Urinary bladder (tissue), 4 donors: Measurements from ENCODE around the gene SLC38A1. TPM values are rescaled to one million over a fixed set of nuclear protein-coding genes. Genes with fewer than 3 reads are reported as not detected.
"Not testable (repeated sequence)": the region's sequence is repeated elsewhere in the genome, so short reads cannot be mapped to it uniquely, and the experiment has no call there.

ENCODE experiments used
- DNase-seq: peaks from one replicate; pipeline ENCODE4 v3.0.0-alpha.2; 2015; ENCODE audit errors: extremely low spot score
- H3K27ac ChIP-seq: one replicate; pipeline ENCODE4 v1.5.1; 2013; ENCODE audit warnings: low read depth, mild to moderate bottlenecking, moderate library complexity
- H3K36me3 ChIP-seq: one replicate; pipeline ENCODE4 v1.6.1; 2013; ENCODE audit warnings: mild to moderate bottlenecking, moderate library complexity; ENCODE audit not compliant: insufficient read depth
- H3K4me1 ChIP-seq: one replicate; pipeline ENCODE4 v1.6.1; 2013; ENCODE audit warnings: mild to moderate bottlenecking, moderate library complexity; ENCODE audit not compliant: insufficient read depth
- H3K4me3 ChIP-seq: one replicate; pipeline ENCODE4 v1.5.1; 2013; ENCODE audit warnings: low read depth, low read length
- WGBS: extraction: QIAGEN DNeasy Blood & Tissue Kit; methylation state at CpG from one replicate; pipeline ENCODE4 v1.1.7; 2013; 5-methylcytosine and 5-hydroxymethylcytosine counted together
- polyA plus RNA-seq: library from polyadenylated mRNA; stranded (reverse); fragments of 200-250 nt; gene quantifications from one replicate; pipeline ENCODE4 v1.2.3, GENCODE V29; 2013
- total RNA-seq: library from RNA; depleted of rRNA; stranded (reverse); fragments of >200 nt; gene quantifications from one replicate; pipeline ENCODE4 v1.2.3, GENCODE V29; 2014
- donor health status: healthy with polysubstance abuse.
- donor health status: healthy.

Gene SLC38A1
- total and polyA plus RNA-seq, 2 donors: 15.1 to 81.7 TPM

DNA sequence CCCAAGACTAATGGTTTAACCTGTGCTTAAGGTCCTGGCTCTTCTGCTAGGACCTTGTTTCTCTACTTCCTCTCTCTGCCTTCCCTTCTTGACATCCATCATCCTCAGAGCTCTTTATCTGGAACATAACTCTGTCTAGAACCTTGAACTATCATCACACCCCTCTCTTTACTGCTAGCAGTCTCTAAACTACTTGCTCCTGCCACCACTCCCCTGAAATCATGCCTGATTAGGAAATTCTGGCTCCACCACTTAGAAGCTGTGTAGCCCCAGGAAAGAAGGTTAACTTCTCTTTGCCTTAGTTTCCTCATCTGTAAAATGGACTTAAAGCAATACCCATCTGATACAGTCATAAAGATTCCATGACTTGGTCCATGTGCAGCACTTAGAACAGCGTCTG, 9.1 kb downstream of the SLC38A1 start:
- Histone ChIP-seq H3K36me3 (no peaks in the 10 kb centered on the region), H3K27ac (no peak overlapping the region), H3K4me3 (no peak overlapping the region), H3K4me1 (no peaks in the 10 kb centered on the region)
- no peak for DNase-seq
- WGBS: 59% methylated on average over 1 of the region's 1 CpG

DNA sequence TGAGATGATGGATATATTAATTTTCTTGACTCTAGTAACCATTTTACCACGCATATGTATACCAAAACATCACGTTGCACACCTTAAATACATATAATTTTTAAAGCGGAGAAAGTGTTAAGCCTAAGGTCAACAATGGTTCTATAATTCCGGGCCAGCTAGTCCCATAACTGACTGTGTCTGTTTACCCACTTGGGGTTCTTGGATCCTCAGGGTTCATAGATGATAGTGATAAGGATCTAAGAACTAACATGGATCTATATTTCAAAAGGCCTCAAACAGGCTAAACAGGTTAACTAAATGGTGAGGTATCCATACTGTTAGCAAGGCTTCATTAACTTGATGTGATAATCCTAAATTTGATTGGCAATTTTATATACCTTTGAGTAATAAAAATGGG, 9.8 kb downstream of the SLC38A1 start:
- H3K4me1 ChIP-seq: no peaks in the 10 kb centered on the region

DNA sequence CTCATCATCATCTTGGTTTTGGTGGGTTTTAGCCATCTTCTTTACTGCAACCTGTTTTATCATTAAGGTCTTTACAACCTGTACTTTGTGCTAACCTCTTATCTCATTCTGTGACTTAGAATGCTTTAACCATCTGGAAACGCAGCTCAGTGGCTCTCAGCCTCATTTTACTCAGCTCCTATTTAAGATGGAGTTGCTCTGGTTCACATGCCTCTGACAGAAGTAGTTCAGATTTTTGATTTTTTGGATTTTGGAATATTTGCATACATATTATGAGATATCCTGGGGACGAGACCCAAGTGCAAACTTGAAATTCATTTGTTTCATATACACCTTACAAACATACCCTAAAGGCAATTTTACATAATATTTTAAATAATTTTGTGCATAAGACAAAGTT, 10.7 kb downstream of the SLC38A1 start:
- no peak overlapping the region for H3K4me3 ChIP-seq
- H3K36me3 ChIP-seq: no peaks in the 10 kb centered on the region
- 86% methylated on average over 2 of the region's 2 CpGs for WGBS
- DNase-seq: no peak
- no peak overlapping the region for H3K27ac ChIP-seq
- no peaks in the 10 kb centered on the region for H3K4me1 ChIP-seq

More for the DNA sequence above, 9.8 kb downstream of the SLC38A1 start:
- Histone ChIP-seq H3K4me3 (no peak overlapping the region), H3K27ac (no peak overlapping the region), H3K36me3 (no peaks in the 10 kb centered on the region)
- WGBS: 90% methylated on average over 4 of the region's 4 CpGs
- DNase-seq: no peak

DNA sequence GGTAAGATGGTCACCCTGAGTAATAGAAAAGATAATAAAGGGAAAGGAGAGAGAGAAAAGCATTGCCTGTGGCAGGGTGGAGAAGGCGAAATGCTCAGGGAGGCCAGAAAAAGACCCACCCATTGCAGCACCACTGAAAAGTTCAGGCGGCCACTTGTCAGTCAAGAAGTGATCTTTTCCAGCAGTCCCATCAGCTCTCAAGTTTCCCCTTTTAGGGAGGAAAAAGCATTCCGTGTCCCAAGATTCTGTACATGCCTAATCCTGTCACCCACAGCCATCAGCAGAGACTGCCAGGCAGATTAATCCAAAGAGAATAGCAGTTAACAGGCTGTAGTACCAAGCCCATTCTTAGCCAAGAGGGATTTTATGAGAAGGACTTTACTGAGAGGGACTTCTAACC, 11.9 kb downstream of the SLC38A1 start:
- no peak for DNase-seq
- no peak overlapping the region for H3K4me3 ChIP-seq
- no peaks in the 10 kb centered on the region for H3K36me3 ChIP-seq
- no peaks in the 10 kb centered on the region for H3K4me1 ChIP-seq
- no peak overlapping the region for H3K27ac ChIP-seq
- WGBS: 77% methylated on average over 3 of the region's 3 CpGs

DNA sequence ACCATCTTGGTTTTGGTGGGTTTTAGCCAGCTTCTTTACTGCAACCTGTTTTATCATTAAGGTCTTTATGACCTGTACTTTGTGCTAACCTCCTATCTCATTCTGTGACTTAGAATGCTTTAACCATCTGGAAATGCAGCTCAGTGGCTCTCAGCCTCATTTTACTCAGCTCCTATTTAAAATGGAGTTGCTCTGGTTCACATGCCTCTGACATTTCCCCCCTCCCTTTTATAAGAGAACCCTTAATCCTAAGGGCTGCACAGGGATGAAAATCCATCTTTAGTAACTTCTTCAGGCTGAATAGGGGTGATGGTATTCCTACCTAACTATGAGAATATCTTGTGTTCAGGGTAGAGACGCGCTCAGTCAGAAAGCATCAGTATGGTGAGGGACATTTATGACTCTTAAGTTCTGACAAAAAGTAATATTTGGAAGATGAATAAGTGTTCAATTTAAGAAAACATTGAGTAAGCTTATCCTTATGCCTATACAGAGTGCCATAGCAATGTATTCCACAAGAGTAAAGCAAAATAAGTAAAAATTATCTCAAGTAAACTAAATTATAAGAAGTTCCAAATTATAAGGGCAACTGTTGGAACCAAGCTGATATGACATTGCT, 15.2 kb downstream of the SLC38A1 start:
- no peak for DNase-seq
- Histone ChIP-seq H3K4me1 (no peaks in the 10 kb centered on the region), H3K36me3 (no peaks in the 10 kb centered on the region), H3K4me3 (no peak overlapping the region), H3K27ac (no peak overlapping the region)
- WGBS: 99% methylated on average over 2 of the region's 2 CpGs

DNA sequence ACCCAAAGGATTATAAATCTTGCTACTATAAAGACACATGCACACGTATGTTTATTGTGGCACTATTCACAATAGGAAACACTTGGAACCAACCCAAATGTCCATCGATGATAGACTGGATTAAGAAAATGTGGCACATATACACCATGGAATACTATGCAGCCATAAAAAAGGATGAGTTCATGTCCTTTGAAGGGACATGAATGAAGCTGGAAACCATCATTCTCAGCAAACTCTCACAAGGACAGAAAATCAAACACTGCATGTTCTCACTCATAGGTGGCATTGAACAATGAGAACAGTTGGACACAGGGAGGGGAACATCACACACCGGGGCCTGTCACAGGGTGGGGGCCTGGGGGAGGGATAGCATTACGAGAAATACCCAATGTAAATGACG, 16.8 kb downstream of the SLC38A1 start:
- WGBS: 95% methylated on average over 5 of the region's 5 CpGs

DNA sequence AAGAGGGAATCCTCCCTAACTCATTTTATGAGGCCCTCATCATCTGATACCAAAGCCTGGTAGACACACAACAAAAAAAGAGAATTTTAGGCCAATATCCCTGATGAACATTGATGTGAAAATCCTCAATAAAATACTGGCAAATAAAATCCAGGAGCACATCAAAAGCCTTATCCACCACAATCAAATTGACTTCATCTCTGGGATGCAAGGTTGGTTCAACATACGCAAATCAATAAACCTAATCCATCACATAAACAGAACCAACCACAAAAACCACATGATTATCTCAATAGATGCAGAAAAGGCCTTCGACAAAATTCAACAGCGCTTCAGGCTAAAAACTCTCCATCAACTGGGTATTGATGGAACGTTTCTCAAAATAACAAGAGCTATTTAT, 18.9 kb downstream of the SLC38A1 start:
- not testable (repeated sequence) for H3K36me3 ChIP-seq, H3K4me3 ChIP-seq, H3K27ac ChIP-seq, H3K4me1 ChIP-seq, DNase-seq
- WGBS: 76% methylated on average over 4 of the region's 4 CpGs

More for the DNA sequence above, 16.8 kb downstream of the SLC38A1 start:
- not testable (repeated sequence) for DNase-seq, H3K36me3 ChIP-seq, H3K27ac ChIP-seq, H3K4me3 ChIP-seq, H3K4me1 ChIP-seq

DNA sequence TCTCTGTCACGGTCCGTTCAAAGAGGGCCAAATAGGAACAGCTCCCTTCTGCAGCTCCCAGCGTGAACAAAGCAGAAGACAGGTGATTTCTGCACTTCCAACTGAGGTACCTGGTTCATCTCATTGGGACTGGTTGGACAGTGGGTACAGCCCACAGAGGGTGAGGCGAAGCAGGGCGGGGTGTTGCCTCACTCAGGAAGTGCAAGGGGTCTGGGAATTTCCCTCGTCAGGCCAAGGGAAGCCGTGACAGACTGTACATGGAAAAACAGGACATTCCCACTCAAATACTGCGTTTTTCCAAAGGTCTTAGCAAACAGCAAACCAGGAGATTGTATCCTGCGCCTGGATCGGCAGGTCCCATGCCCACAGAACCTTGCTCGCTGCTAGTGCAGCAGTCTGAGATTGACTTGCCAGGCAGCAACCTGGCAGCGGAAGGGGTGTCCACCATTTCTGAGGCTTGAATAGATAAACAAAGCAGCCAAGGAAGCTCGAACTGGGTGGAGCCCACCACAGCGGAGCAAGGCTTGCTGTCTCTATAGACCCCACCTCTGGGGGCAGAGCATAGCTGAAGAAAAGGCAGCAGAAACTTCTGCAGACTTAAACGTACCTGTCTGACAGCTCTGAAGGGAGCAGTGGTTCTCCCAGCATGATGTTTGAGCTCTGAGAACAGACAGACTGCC, 22.7 kb downstream of the SLC38A1 start:
- Histone ChIP-seq H3K4me3 (no peak overlapping the region), H3K27ac (no peak overlapping the region), H3K36me3 (no peaks in the 10 kb centered on the region), H3K4me1 (no peaks in the 10 kb centered on the region)
- 90% methylated on average over 15 of the region's 15 CpGs for WGBS
- DNase-seq: no peak

DNA sequence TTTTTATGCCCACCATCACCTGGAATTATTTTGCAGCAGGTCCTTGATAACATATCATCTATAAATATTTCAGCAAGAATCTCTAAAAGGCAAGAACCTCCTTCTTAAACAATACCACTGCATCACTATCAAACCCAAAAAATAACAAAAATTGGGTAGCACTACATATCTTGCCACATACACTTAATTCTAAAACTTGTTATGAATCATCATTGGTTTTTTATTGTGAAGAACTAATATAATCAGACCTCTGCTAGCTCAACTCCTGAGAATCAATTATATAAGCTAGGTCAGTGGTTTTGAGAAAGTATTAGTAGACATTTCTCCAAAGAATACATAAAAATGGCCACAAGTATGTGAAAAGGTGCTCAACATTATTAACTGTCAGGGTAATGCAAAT, 23.8 kb downstream of the SLC38A1 start:
- Histone ChIP-seq H3K36me3 (no peaks in the 10 kb centered on the region), H3K4me1 (no peaks in the 10 kb centered on the region), H3K27ac (no peak overlapping the region), H3K4me3 (no peak overlapping the region)
- no peak for DNase-seq

DNA sequence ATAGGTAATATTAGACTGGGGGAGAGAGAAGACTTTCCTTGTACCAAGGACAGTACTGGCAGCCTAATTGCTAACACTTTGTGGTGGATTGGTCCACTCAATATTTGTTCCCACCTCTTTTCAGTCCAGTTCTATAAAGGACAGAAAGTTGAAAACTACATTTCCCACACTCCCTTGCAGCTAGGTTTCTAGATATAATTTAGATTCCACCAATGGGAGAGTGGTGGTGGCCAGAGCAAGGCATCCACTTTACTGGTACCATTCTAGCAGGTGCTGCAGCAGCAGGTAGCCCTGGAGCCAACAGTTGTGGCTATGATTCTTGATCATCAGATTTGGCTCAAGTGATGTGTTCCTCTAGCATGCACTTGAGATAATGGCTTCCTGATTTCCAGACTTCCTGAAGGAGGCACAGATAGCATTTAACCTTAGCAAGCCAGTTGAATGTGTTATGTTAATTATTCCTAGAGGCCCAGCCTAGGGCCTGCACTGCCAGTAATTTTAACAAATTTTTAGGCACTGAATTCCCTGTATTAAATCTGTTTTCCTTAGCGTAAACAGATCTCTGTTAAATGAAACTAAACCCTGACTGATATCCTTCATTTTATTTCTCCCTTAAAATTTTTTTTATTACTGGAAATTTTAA, 24.4 kb downstream of the SLC38A1 start:
- no peaks in the 10 kb centered on the region for H3K4me1 ChIP-seq
- WGBS: 99% methylated on average over 1 of the region's 1 CpG
- H3K36me3 ChIP-seq: no peaks in the 10 kb centered on the region
- no peak overlapping the region for H3K27ac ChIP-seq
- H3K4me3 ChIP-seq: no peak overlapping the region
- DNase-seq: no peak

DNA sequence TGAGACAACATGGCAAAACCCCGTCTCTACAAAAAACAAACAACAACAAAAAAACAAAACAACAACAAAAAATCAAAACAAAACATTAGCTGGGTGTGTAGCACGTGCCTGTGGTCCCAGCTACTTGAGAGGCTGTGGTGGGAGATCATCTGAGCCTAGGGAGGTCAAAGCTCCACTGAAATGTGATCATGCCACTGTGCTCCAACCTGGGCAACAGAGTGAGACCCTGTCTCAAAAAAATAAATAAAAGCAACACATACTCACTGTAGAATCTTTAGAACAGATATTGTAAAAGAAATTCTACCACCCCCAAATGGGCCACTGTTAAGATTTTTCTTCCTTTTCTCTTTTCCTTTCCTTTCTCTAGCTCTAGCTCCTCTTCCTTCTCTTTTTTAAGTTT, 26.3 kb downstream of the SLC38A1 start:
- DNase-seq: no peak
- 95% methylated on average over 2 of the region's 2 CpGs for WGBS
- H3K4me1 ChIP-seq: no peaks in the 10 kb centered on the region
- H3K36me3 ChIP-seq: no peaks in the 10 kb centered on the region
- H3K27ac ChIP-seq: no peak overlapping the region
- no peak overlapping the region for H3K4me3 ChIP-seq

DNA sequence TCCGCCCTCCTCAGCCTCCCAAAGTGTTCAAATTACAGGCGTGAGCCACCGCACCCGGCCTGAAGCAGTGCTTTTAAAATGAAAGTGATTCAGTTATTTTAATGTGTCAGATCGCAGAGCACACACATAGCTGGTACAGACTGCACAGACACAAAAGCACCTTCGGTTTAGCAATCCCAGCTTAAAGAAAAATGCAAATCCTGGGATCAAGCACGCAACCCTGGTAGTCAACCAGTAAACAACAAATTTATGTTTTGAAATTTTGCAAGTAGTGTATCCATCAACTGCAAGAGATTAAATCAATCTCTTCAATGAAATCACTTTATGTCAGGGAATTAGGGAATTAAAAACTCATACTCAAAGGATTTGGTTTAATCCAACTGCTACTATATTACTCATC, 28.4 kb downstream of the SLC38A1 start:
- no peak for DNase-seq
- Histone ChIP-seq H3K4me3 (no peak overlapping the region), H3K4me1 (no peaks in the 10 kb centered on the region), H3K27ac (no peak overlapping the region), H3K36me3 (peaks cover 3% of the 10 kb centered on the region)
- WGBS: 98% methylated on average over 7 of the region's 7 CpGs

DNA sequence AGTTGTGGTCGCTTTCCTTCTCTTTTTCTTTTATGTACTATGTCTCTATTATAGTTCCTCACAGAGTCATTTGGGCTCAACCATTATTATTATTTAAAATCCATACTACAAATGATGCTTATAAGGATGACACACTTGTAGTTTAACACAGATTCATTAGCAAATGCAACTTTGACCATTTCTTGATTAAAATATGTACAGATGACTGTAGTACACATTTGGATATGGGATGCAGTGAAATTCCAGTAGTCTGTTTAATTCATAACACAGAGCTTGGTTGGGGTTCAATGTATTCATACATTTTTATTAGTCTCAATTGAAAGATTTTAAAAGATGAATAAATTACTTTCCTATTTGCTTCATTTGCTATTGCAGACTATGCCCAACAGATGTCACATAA, 30.0 kb downstream of the SLC38A1 start:
- H3K27ac ChIP-seq: no peak overlapping the region
- H3K4me1 ChIP-seq: peaks cover 1% of the 10 kb centered on the region
- peaks cover 3% of the 10 kb centered on the region for H3K36me3 ChIP-seq
- DNase-seq: no peak
- 94% methylated on average over 1 of the region's 1 CpG for WGBS
- H3K4me3 ChIP-seq: no peak overlapping the region

DNA sequence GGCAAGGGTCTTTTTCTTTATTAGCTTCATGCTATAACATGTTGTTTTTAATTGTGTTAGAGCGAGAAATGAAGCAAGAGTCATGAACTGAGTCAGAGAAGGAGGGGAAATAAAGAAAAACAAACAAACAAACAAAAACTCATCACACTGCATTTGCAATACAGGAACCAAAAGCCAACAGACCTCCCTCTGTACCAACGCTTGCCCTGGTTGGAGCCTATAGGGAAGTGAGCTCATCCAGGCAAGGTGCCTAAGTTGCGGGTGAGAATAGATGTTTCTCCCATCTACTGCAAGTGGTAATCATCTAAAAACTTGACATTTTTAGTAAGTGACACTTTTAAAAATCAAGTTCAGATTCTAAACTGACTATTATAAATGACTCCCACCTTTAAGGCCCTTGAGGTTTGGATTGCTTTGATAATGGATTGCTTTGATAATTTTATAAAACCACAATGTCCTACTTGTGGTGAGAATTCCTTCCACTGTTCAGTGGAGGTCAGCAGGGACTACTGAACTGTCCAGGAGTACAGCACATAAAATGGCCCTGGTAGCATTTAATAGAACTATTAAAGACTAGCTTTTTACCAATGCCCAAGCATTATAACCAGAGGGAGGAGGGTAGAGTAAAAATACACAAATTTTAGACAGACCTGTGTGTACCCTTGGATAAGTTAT, 31.3 kb downstream of the SLC38A1 start:
- no peak overlapping the region for H3K4me3 ChIP-seq
- peaks cover 1% of the 10 kb centered on the region for H3K4me1 ChIP-seq
- no peak overlapping the region for H3K27ac ChIP-seq
- no peak for DNase-seq
- 94% methylated on average over 3 of the region's 3 CpGs for WGBS
- peaks cover 3% of the 10 kb centered on the region for H3K36me3 ChIP-seq
